ENCODE data around the gene VEGFC.

The VEGFC gene

GRCh38 chr4:176690716-176691115 lies 102.0 kb downstream of the VEGFC start:
- DNase-seq (ENCODE audit: extremely low spot score): no peak
- ChIA-PET POLR2A (no interaction called here), CTCF (no interaction called here)
- TF ChIP-seq ELF4 (IDR thresholded peaks at IDR 0.05): no peak
- TF ChIP-seq ZNF384 (IDR thresholded peaks at IDR 0.05): no peak
- no peak for TF ChIP-seq FOXA1 (IDR thresholded peaks at IDR 0.05)

- no peak for DNase-seq (ENCODE audit: extremely low spot score)
- ChIA-PET POLR2A (no interaction called here), CTCF (no interaction called here)
- no peak for TF ChIP-seq FOXK2 (IDR thresholded peaks at IDR 0.05)
- no peak for TF ChIP-seq BHLHE40 (IDR thresholded peaks at IDR 0.05; ENCODE audit: borderline replicate concordance)
- no peak for TF ChIP-seq ARNT (IDR thresholded peaks at IDR 0.05)
- TF ChIP-seq TARDBP (IDR thresholded peaks at IDR 0.05): no peak
- TF ChIP-seq FOXM1 (IDR thresholded peaks at IDR 0.05; ENCODE audit: borderline replicate concordance): no peak
- no peak for TF ChIP-seq CTBP1 (IDR thresholded peaks at IDR 0.05; ENCODE audit: borderline replicate concordance)
- no peak for TF ChIP-seq ELF4 (IDR thresholded peaks at IDR 0.05)
- TF ChIP-seq, protein P1, sequence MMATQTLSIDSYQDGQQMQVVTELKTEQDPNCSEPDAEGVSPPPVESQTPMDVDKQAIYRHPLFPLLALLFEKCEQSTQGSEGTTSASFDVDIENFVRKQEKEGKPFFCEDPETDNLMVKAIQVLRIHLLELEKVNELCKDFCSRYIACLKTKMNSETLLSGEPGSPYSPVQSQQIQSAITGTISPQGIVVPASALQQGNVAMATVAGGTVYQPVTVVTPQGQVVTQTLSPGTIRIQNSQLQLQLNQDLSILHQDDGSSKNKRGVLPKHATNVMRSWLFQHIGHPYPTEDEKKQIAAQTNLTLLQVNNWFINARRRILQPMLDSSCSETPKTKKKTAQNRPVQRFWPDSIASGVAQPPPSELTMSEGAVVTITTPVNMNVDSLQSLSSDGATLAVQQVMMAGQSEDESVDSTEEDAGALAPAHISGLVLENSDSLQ (IDR thresholded peaks at IDR 0.05): no peak
- TF ChIP-seq LEF1 (IDR thresholded peaks at IDR 0.05; ENCODE audit: borderline replicate concordance): no peak
- TF ChIP-seq NFRKB (IDR thresholded peaks at IDR 0.05): no peak
- no peak for TF ChIP-seq HDGF (IDR thresholded peaks at IDR 0.05; ENCODE audit: borderline replicate concordance)
- TF ChIP-seq FOXA1 (IDR thresholded peaks at IDR 0.05): no peak
Measured at GRCh38 chr4:176680668-176681180, 112.0 kb downstream of the VEGFC start.

DNA sequence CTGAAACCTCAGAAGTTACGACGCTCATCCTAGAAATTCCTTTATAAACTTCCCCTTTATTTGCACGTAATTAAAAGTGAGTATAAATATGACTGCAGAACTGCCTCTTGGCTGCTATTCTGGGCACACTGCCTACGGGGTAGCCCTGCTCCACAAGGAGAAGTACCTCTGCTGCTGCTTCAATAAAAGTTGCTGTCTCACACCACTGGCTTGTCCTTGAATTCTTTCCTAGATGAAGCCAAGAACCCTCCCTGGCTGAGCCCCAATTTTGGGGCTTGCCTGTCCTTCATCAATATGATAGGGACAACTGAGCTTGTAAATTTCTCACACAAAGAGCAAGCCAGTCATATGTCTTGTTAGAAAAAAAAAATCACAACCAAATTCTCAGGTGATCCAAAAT lies 115.8 kb downstream of the VEGFC start:
- CTCF ChIA-PET: no interaction called here
- no peak for TF ChIP-seq SUZ12 (IDR thresholded peaks at IDR 0.05)
- TF ChIP-seq ELF4 (IDR thresholded peaks at IDR 0.05): no peak
- TF ChIP-seq SP1 (IDR thresholded peaks at IDR 0.05): no peak
- no peak for TF ChIP-seq CTBP1 (IDR thresholded peaks at IDR 0.05; ENCODE audit: borderline replicate concordance)
- TF ChIP-seq HDGF (IDR thresholded peaks at IDR 0.05; ENCODE audit: borderline replicate concordance): no peak
- TF ChIP-seq BHLHE40 (IDR thresholded peaks at IDR 0.05; ENCODE audit: borderline replicate concordance): no peak
- TF ChIP-seq L3MBTL2 (conservative IDR thresholded peaks at IDR 0.05): no peak
- no peak for TF ChIP-seq FOXK2 (IDR thresholded peaks at IDR 0.05)
- no peak for DNase-seq (ENCODE audit: extremely low spot score)
- POLR2A ChIA-PET: no interaction called here

DNA sequence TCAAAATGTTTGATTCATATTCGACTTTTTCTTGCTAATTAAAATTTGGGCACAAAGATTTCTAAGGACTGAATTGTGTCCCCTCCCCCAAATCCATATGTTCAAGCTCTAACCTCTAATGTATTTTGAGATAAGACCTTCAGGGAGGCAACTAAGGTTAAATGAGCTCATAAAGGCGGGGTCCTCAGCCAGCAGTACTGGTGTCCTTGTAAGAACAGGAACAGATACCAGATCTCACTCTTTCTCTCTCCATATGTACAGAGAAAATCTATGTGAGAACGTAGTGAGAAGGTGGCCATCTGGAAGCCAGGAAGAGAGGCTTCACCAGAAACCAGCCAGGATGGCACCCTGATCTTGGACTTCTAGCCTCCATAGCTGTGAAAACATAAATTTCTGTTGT lies 116.9 kb downstream of the VEGFC start:
- CTCF ChIA-PET: interaction anchor here (1.2 kb wide), 1 partner anchor 372 kb away, joined by 3 read pairs; no protein-coding TSS in a partner anchor
- no peak for DNase-seq (ENCODE audit: extremely low spot score)
- no peak for TF ChIP-seq BHLHE40 (IDR thresholded peaks at IDR 0.05; ENCODE audit: borderline replicate concordance)
- no peak for TF ChIP-seq SUZ12 (IDR thresholded peaks at IDR 0.05)
- TF ChIP-seq ELF4 (IDR thresholded peaks at IDR 0.05): no peak
- TF ChIP-seq TARDBP (IDR thresholded peaks at IDR 0.05): no peak
- TF ChIP-seq NFRKB (IDR thresholded peaks at IDR 0.05): no peak
- TF ChIP-seq ZNF384 (IDR thresholded peaks at IDR 0.05): no peak
- no peak for TF ChIP-seq HDGF (IDR thresholded peaks at IDR 0.05; ENCODE audit: borderline replicate concordance)
- TF ChIP-seq CTBP1 (IDR thresholded peaks at IDR 0.05; ENCODE audit: borderline replicate concordance): no peak
- TF ChIP-seq, protein P1 (IDR thresholded peaks at IDR 0.05): no peak
- POLR2A ChIA-PET: no interaction called here

GRCh38 chr4:176671532-176671931 lies 121.2 kb downstream of the VEGFC start:
- CTCF ChIA-PET: no interaction called here
- no peak for DNase-seq (ENCODE audit: extremely low spot score)
- POLR2A ChIA-PET: no interaction called here

DNA sequence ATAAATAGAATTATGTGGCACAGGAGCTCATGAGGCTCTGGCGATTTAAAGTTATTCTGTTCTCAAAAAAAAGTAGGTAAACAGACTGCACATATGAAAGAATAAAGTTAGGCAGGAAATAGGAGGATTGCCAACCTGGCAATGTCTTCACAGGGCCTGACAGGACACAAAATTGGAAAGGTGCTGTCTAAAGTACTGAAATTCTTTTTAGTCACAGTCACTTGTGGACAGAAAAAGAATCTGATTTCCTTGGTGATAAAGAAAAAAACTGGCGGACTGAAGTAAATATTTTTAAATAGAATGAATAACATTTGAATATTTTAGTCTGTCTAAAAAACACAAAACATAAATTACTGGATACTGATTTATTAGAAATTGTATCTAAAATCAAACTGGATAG lies 124.4 kb downstream of the VEGFC start:
- DNase-seq (ENCODE audit: extremely low spot score): no peak
- TF ChIP-seq ARNT (IDR thresholded peaks at IDR 0.05) (no peak), L3MBTL2 (conservative IDR thresholded peaks at IDR 0.05) (no peak), TARDBP (IDR thresholded peaks at IDR 0.05) (no peak), LEF1 (IDR thresholded peaks at IDR 0.05; ENCODE audit: borderline replicate concordance) (no peak), ZNF384 (IDR thresholded peaks at IDR 0.05) (no peak), BHLHE40 (IDR thresholded peaks at IDR 0.05; ENCODE audit: borderline replicate concordance) (no peak), HDGF (IDR thresholded peaks at IDR 0.05; ENCODE audit: borderline replicate concordance) (no peak), FOXA1 (IDR thresholded peaks at IDR 0.05) (no peak), FOXM1 (IDR thresholded peaks at IDR 0.05; ENCODE audit: borderline replicate concordance) (no peak), CTBP1 (IDR thresholded peaks at IDR 0.05; ENCODE audit: borderline replicate concordance) (no peak), ELF4 (IDR thresholded peaks at IDR 0.05) (no peak), NFRKB (IDR thresholded peaks at IDR 0.05) (no peak), SUZ12 (IDR thresholded peaks at IDR 0.05) (no peak)
- TF ChIP-seq, protein P1 (IDR thresholded peaks at IDR 0.05): no peak
- ChIA-PET POLR2A (no interaction called here), CTCF (no interaction called here)

More at GRCh38 chr4:176671532-176671931, 121.2 kb downstream of the VEGFC start:
- TF ChIP-seq CTBP1 (IDR thresholded peaks at IDR 0.05; ENCODE audit: borderline replicate concordance) (no peak), FOXA1 (IDR thresholded peaks at IDR 0.05) (no peak), BHLHE40 (IDR thresholded peaks at IDR 0.05; ENCODE audit: borderline replicate concordance) (no peak), LEF1 (IDR thresholded peaks at IDR 0.05; ENCODE audit: borderline replicate concordance) (no peak), NFRKB (IDR thresholded peaks at IDR 0.05) (no peak), FOXM1 (IDR thresholded peaks at IDR 0.05; ENCODE audit: borderline replicate concordance) (no peak), FOXK2 (IDR thresholded peaks at IDR 0.05) (no peak), HDGF (IDR thresholded peaks at IDR 0.05; ENCODE audit: borderline replicate concordance) (no peak), ARNT (IDR thresholded peaks at IDR 0.05) (no peak), L3MBTL2 (conservative IDR thresholded peaks at IDR 0.05) (no peak), TARDBP (IDR thresholded peaks at IDR 0.05) (no peak), SUZ12 (IDR thresholded peaks at IDR 0.05) (no peak), ZNF384 (IDR thresholded peaks at IDR 0.05) (no peak), SP1 (IDR thresholded peaks at IDR 0.05) (no peak), ELF4 (IDR thresholded peaks at IDR 0.05) (no peak)
- TF ChIP-seq, protein P1 (IDR thresholded peaks at IDR 0.05): no peak
